Neural cell (in vitro differentiated cells): ENCODE measurements around the gene CASKIN1. TPM values are rescaled to one million over a fixed set of nuclear protein-coding genes. Genes with fewer than 3 reads are reported as not detected.

Source experiments
- H2AFZ ChIP-seq: fragments of 200-600, 300-800 bp; sonication (generic), shearing (Covaris generic); 2 replicates; pipeline ENCODE4 v1.6.0; 2014; ENCODE audit warnings: low read depth, mild to moderate bottlenecking, antibody characterized with exemption, low read length, moderate library complexity
- H3F3A ChIP-seq: fragments of 200-600 bp; shearing (Covaris generic); 2 replicates; pipeline ENCODE4 v1.6.1; 2016; ENCODE audit warnings: mild to moderate bottlenecking, moderate library complexity, mixed read lengths, antibody characterized with exemption, low read length; ENCODE audit not compliant: insufficient read depth, poor library complexity, severe bottlenecking
- H3K27ac ChIP-seq: fragments of 200-600, 300-800 bp; sonication (generic), shearing (Covaris generic); 2 replicates; pipeline ENCODE4 v1.5.1; 2014; ENCODE audit warnings: mild to moderate bottlenecking, low read length, moderate library complexity
- H3K27me3 ChIP-seq: fragments of 300-800, 200-600 bp; sonication (generic), shearing (Covaris generic); 2 replicates; pipeline ENCODE4 v1.6.0; 2014; ENCODE audit warnings: mild to moderate bottlenecking, low read depth, low read length, moderate library complexity; ENCODE audit not compliant: insufficient read depth
- H3K36me3 ChIP-seq: fragments of 300-800, 200-600 bp; sonication (generic), shearing (Covaris generic); 2 replicates; pipeline ENCODE4 v1.5.1; 2014; ENCODE audit warnings: mild to moderate bottlenecking, antibody characterized with exemption, low read length, moderate library complexity; ENCODE audit not compliant: insufficient read depth
- H3K4me2 ChIP-seq: fragments of 300-800, 200-600 bp; sonication (generic), shearing (Covaris generic); 2 replicates; pipeline ENCODE4 v1.6.0; 2014; ENCODE audit warnings: mild to moderate bottlenecking, low read length
- H3K4me3 ChIP-seq: fragments of 300-800, 200-600 bp; sonication (generic), shearing (Covaris generic); 2 replicates; pipeline ENCODE4 v1.5.1; 2014; ENCODE audit warnings: mild to moderate bottlenecking, low read length, moderate library complexity
- H3K79me2 ChIP-seq: fragments of 200-600 bp; shearing (Covaris generic); replicated peaks from 2 replicates; pipeline ENCODE4 v1.6.0; 2014; ENCODE audit warnings: mild to moderate bottlenecking, low read length, moderate library complexity; ENCODE audit not compliant: insufficient read depth
- H3K9ac ChIP-seq: fragments of 300-800, 200-600 bp; sonication (generic), shearing (Covaris generic); 2 replicates; pipeline ENCODE4 v1.6.1; 2016; ENCODE audit warnings: mild to moderate bottlenecking, low read length, mixed read lengths
- H3K9me2 ChIP-seq: fragments of 200-600 bp; shearing (Covaris generic); 2 replicates; pipeline ENCODE4 v1.6.1; 2016; ENCODE audit warnings: mild to moderate bottlenecking, low read length, mixed read lengths; ENCODE audit not compliant: insufficient read depth
- H3K9me3 ChIP-seq: fragments of 200-600, 300-800 bp; sonication (generic), shearing (Covaris generic); 2 replicates; pipeline ENCODE4 v1.6.1; 2016; ENCODE audit warnings: mild to moderate bottlenecking, mixed run types, low read length, moderate library complexity, mixed read lengths
- H4K20me1 ChIP-seq: fragments of 200-600 bp; shearing (Covaris generic); 2 replicates; pipeline ENCODE4 v1.6.1; 2016; ENCODE audit warnings: mild to moderate bottlenecking, mixed run types; ENCODE audit not compliant: insufficient read depth
- CTCF ChIP-seq: fragments of 450-650 bp; IDR thresholded peaks from 2 replicates; pipeline ENCODE4 v1.5.1; 2014; ENCODE audit warnings: antibody characterized with exemption, mild to moderate bottlenecking, moderate library complexity; ENCODE audit not compliant: poor library complexity, severe bottlenecking
- EP300 ChIP-seq: fragments of 450-650 bp; conservative IDR thresholded peaks from 2 replicates; pipeline ENCODE4 v1.6.1; 2014; ENCODE audit warnings: antibody characterized with exemption, mild to moderate bottlenecking, moderate library complexity; ENCODE audit not compliant: poor library complexity, severe bottlenecking
- EZH2 ChIP-seq: fragments of 200-600, 300-800 bp; shearing (Covaris generic), sonication (generic); IDR thresholded peaks from 2 replicates; pipeline ENCODE4 v1.6.1; 2014; ENCODE audit warnings: antibody characterized with exemption, low read length, borderline replicate concordance, mild to moderate bottlenecking; ENCODE audit not compliant: insufficient read depth, poor library complexity, severe bottlenecking
- MXI1 ChIP-seq: fragments of 450-650 bp; conservative IDR thresholded peaks from 2 replicates; pipeline ENCODE4 v1.6.1; 2014; ENCODE audit warnings: antibody characterized with exemption, mild to moderate bottlenecking; ENCODE audit not compliant: poor library complexity, severe bottlenecking
- POLR2AphosphoS5 ChIP-seq: IDR thresholded peaks from 2 replicates; pipeline ENCODE4 v1.6.1; 2012
- RAD21 ChIP-seq: fragments of 450-650 bp; conservative IDR thresholded peaks from 2 replicates; pipeline ENCODE4 v1.6.1; 2014; ENCODE audit warnings: antibody characterized with exemption, mild to moderate bottlenecking, moderate library complexity
- REST ChIP-seq: IDR thresholded peaks from 2 replicates; pipeline ENCODE4 v1.6.1; 2012; ENCODE audit warnings: borderline replicate concordance
- SMC3 ChIP-seq: fragments of 450-650 bp; conservative IDR thresholded peaks from 2 replicates; pipeline ENCODE4 v1.6.1; 2014; ENCODE audit warnings: antibody characterized with exemption, mild to moderate bottlenecking, moderate library complexity; ENCODE audit not compliant: poor library complexity
- TAF1 ChIP-seq: IDR thresholded peaks from 2 replicates; pipeline ENCODE4 v1.6.1; 2012; ENCODE audit warnings: low read depth
- polyA plus RNA-seq: library from polyadenylated mRNA; depleted of rRNA; stranded (reverse); fragments of >200 nt; gene quantifications from 2 replicates; pipeline ENCODE4 v1.2.3, GENCODE V29; 2014

Gene CASKIN1
- polyA plus RNA-seq, 1 donor from 2014 or later: 10.3 TPM

- Histone ChIP-seq H3K9ac (no peak overlapping the region), H3K27ac (no peak overlapping the region), H3K79me2 (peaks cover 4% of the 10 kb centered on the region), H3F3A (no peaks in the 10 kb centered on the region), H3K36me3 (no peaks in the 10 kb centered on the region), H3K9me2 (no peaks in the 10 kb centered on the region), H3K4me2 (no peak overlapping the region), H3K27me3 (no peaks in the 10 kb centered on the region), H2AFZ (no peak overlapping the region), H4K20me1 (no peaks in the 10 kb centered on the region), H3K4me3 (no peak overlapping the region), H3K9me3 (no peaks in the 10 kb centered on the region)
- TF ChIP-seq CTCF: no peak
- TF ChIP-seq TAF1: no peak
- TF ChIP-seq RAD21: no peak
- TF ChIP-seq EZH2: no peak
- TF ChIP-seq EP300: no peak
- TF ChIP-seq POLR2AphosphoS5: no peak
- TF ChIP-seq SMC3: no peak
- no peak for TF ChIP-seq MXI1
- TF ChIP-seq REST: no peak
Observed at GRCh38 chr16:2243781-2244180, 47.4 kb upstream of the CASKIN1 start.

- Histone ChIP-seq H3K9ac (no peak overlapping the region), H4K20me1 (no peaks in the 10 kb centered on the region), H3F3A (no peaks in the 10 kb centered on the region), H3K4me3 (no peak overlapping the region), H3K9me2 (no peaks in the 10 kb centered on the region), H3K27ac (no peak overlapping the region), H3K27me3 (no peaks in the 10 kb centered on the region), H3K79me2 (no peaks in the 10 kb centered on the region), H3K9me3 (no peaks in the 10 kb centered on the region), H3K4me2 (no peak overlapping the region), H2AFZ (no peak overlapping the region), H3K36me3 (no peaks in the 10 kb centered on the region)
- TF ChIP-seq REST: no peak
- TF ChIP-seq CTCF: no peak
- TF ChIP-seq TAF1: no peak
- no peak for TF ChIP-seq EZH2
- no peak for TF ChIP-seq EP300
- TF ChIP-seq SMC3: no peak
- TF ChIP-seq RAD21: no peak
- TF ChIP-seq MXI1: no peak
- TF ChIP-seq POLR2AphosphoS5: no peak
Observed at GRCh38 chr16:2243031-2243528, 46.7 kb upstream of the CASKIN1 start.
